Testis (tissue), 3 donors: ENCODE results near the gene CKAP2L. TPM values are rescaled to one million over a fixed set of nuclear protein-coding genes. Genes with fewer than 3 reads are reported as not detected.
"Not testable (repeated sequence)": the region's sequence is repeated elsewhere in the genome, so short reads cannot be mapped to it uniquely, and the experiment has no call there.

Source experiments
- DNase-seq: peaks from one replicate; pipeline ENCODE4 v3.0.0-alpha.2; 2019
- H3K27ac ChIP-seq, 2 donors: fragments of 200-600 bp; sonication (generic); one replicate each; pipeline ENCODE4 v1.5.1; 2019
- H3K27me3 ChIP-seq: fragments of 200-600 bp; sonication (generic); one replicate; pipeline ENCODE4 v1.5.1; 2019
- H3K36me3 ChIP-seq: fragments of 200-600 bp; sonication (generic); one replicate; pipeline ENCODE4 v1.5.1; 2017; ENCODE audit warnings: low read depth; ENCODE audit errors: missing control alignments
- H3K4me1 ChIP-seq: fragments of 200-600 bp; sonication (generic); one replicate; pipeline ENCODE4 v1.5.1; 2019
- H3K4me3 ChIP-seq, 2 donors: fragments of 200-600 bp; sonication (generic); one replicate each; pipeline ENCODE4 v1.5.1; 2017 to 2019
- H3K9me3 ChIP-seq: fragments of 200-600 bp; sonication (generic); one replicate; pipeline ENCODE4 v1.5.1; 2017
- POLR2A ChIP-seq: fragments of 450-650 bp; IDR thresholded peaks from one replicate; pipeline ENCODE4 v1.6.1; 2017; ENCODE audit warnings: antibody characterized with exemption, mild to moderate bottlenecking, moderate library complexity
- WGBS, 2 donors: methylation state at CpG; one replicate each; pipeline ENCODE4 v1.1.5; 2018; 5-methylcytosine and 5-hydroxymethylcytosine counted together
- intact Hi-C: fragments of 100-400 bp; cut with DNase I; formaldehyde crosslinking; loops from one replicate; pipeline ENCODE4 v1.15.1; 2023; ENCODE audit warnings: low total_unique reads
- polyA plus RNA-seq: library from polyadenylated mRNA; stranded (reverse); fragments of 350-450 nt; fragmentation: Illumina TruSeq; extraction: RNeasy Lipid Tissue Mini Kit (QIAGEN cat#74804); gene quantifications from one replicate; pipeline ENCODE4 v1.2.3, GENCODE V29; 2014; ENCODE audit warnings: low read depth, low replicate concordance; ENCODE audit not compliant: insufficient read depth
- total RNA-seq, 2 donors: library from RNA; depleted of rRNA; stranded (reverse); fragments of >200 nt; gene quantifications; one replicate each; pipeline ENCODE4 v1.2.3, GENCODE V29; 2016
- TF ChIP-seq, protein P1 (sequence below), 3 experiments: fragments of 450-650 bp in 2 of 3; fragments of 200-600 bp in 1 of 3; sonication (generic) in 1 of 3; IDR thresholded peaks; one replicate each; pipeline ENCODE4 v1.5.1; 2016 to 2019; ENCODE audit warnings: antibody characterized with exemption in 3 of 3, mild to moderate bottlenecking in 2 of 3, moderate library complexity in 1 of 3

CKAP2L gene
- total and polyA plus RNA-seq, 3 donors from 2014 or later: 7.1 to 11.0 (median 9.5) TPM

DNA sequence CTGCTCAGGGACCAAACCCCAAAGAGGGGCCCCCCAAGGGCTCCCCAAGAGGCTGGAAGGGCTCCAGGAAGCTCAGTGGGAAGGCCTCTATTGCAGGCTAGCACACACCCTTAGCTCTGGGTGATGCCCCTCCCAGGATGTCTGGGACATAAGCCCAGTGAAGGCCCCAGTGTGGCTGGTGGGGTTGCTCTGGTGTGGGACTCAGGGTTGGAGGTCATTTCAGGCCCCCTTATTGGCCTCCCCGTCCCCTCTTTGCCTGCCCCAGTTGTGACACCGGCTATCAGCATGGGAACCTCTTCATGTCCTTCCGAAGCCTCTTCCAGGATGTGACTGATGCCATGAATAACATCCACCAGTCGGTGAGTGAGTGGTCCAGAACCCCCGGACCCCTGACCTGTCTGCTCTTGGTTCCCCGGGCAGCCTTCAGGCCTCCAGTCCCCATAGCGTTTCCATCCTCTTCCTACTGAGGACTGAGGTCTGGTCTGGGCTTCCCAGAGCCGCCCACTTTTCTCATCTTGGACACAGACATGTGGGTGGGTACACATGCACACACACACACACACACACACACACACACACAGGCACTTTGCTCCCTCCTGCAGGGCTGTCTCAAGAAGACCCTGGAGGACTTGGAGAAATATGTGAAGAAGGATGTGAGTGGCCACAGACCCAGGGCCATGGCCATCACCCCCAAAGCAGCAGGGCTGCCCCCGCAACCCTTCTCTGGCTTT lies 41.4 kb downstream of the CKAP2L start:
- H3K4me1 ChIP-seq: peaks cover 3% of the 10 kb centered on the region
- H3K4me3 ChIP-seq: no peak overlapping the region
- TF ChIP-seq, protein P1, sequence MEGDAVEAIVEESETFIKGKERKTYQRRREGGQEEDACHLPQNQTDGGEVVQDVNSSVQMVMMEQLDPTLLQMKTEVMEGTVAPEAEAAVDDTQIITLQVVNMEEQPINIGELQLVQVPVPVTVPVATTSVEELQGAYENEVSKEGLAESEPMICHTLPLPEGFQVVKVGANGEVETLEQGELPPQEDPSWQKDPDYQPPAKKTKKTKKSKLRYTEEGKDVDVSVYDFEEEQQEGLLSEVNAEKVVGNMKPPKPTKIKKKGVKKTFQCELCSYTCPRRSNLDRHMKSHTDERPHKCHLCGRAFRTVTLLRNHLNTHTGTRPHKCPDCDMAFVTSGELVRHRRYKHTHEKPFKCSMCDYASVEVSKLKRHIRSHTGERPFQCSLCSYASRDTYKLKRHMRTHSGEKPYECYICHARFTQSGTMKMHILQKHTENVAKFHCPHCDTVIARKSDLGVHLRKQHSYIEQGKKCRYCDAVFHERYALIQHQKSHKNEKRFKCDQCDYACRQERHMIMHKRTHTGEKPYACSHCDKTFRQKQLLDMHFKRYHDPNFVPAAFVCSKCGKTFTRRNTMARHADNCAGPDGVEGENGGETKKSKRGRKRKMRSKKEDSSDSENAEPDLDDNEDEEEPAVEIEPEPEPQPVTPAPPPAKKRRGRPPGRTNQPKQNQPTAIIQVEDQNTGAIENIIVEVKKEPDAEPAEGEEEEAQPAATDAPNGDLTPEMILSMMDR (IDR thresholded peaks at IDR 0.05): no peak
- no peak for TF ChIP-seq POLR2A
- H3K27me3 ChIP-seq: no peaks in the 10 kb centered on the region
- intact Hi-C loops: loop anchor here (10.0 kb wide), 1 partner anchor 98 kb away; no protein-coding TSS in a partner anchor
- DNase-seq: no peak
- no peak overlapping the region for H3K27ac ChIP-seq
- H3K9me3 ChIP-seq: no peaks in the 10 kb centered on the region
- H3K36me3 ChIP-seq: no peaks in the 10 kb centered on the region
- WGBS, 2 donors: 91 to 100% methylated on average over 1 to 9 of the region's 9 CpGs

DNA sequence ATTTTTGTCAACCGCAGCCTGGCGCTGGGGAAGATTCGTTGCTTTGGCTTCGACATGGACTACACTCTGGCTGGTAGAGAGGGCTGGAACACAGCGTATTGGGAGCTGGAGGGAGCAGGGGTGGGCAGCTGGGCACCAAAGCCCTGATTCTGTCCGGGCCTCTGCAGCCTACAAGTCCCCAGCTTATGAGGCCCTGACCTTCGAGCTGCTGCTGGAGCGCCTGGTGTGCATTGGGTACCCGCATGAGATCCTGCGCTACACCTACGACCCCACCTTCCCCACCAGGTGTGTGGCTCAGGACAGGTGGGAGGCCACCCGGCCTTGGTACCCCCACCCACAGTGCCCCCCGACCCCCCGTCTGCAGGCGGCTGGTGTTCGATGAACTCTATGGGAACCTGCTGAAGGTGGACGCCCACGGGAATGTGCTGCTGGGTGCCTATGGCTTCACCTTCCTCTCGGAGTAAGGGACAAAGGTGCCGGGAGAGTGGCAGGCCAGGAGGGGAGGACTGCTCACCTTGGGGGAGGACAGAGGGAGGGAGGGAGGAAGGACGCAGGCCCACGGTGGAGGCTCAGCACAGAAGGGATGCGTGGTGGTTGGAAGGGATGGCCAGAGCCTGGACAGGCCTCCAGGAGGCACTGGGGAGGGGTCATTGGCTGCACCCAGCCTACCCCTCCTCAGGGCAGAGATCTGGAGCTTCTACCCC lies 42.4 kb downstream of the CKAP2L start:
- no peak overlapping the region for H3K27ac ChIP-seq
- no peak for DNase-seq
- TF ChIP-seq, protein P1 (IDR thresholded peaks at IDR 0.05): no peak
- no peak for TF ChIP-seq POLR2A
- no peak overlapping the region for H3K4me3 ChIP-seq
- H3K4me1 ChIP-seq: peaks cover 3% of the 10 kb centered on the region
- intact Hi-C loops: loop anchor here (10.0 kb wide), 1 partner anchor 97 kb away; no protein-coding TSS in a partner anchor
- WGBS, 2 donors: 89 to 92% methylated on average over 18 to 23 of the region's 23 CpGs
- H3K27me3 ChIP-seq: no peaks in the 10 kb centered on the region
- H3K9me3 ChIP-seq: no peaks in the 10 kb centered on the region
- no peaks in the 10 kb centered on the region for H3K36me3 ChIP-seq

DNA sequence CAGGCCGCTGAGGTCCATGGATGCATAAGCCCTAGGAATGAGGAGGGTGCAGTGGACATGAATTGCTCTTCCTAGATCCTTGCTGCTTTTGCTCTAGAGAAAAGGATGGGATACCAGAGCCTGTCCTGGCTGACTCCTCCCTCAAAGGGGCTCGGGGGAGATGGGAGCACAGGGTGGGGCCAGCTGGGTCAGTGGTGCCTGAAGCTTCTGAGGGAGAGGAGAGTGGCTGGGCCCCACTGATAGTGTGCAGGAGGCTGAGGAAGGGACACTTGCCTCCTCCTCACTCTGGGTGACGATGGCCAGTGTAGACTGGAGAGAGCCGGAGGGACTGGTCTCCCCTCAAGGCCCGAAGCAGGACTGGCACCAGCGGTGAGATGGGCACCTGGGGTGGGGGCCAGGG lies 43.6 kb downstream of the CKAP2L start, which contains the start of gene NT5DC4:
NT5DC4 (plus strand) TSS at position 236 of the 400 bp plus-strand sequence; CDS start at position 296, 60 bp downstream.
- no peak within 1 kb of the TSS for H3K4me3 ChIP-seq
- H3K36me3 ChIP-seq: no peaks in the 10 kb centered on the region
- no peaks in the 10 kb centered on the region for H3K27me3 ChIP-seq
- DNase-seq: no peak
- peaks cover 3% of the 10 kb centered on the region for H3K4me1 ChIP-seq
- 70 to 74% methylated on average over 6 of the region's 6 CpGs for WGBS, 2 donors
- intact Hi-C loops: loop anchor here (10.0 kb wide), 1 partner anchor 96 kb away; no protein-coding TSS in a partner anchor
- no peaks in the 10 kb centered on the region for H3K9me3 ChIP-seq
- TF ChIP-seq, protein P1 (IDR thresholded peaks at IDR 0.05): no peak
- no peak for TF ChIP-seq POLR2A
- H3K27ac ChIP-seq: peak within 1 kb of the TSS in 1 of 2 donors; percentile 24

DNA sequence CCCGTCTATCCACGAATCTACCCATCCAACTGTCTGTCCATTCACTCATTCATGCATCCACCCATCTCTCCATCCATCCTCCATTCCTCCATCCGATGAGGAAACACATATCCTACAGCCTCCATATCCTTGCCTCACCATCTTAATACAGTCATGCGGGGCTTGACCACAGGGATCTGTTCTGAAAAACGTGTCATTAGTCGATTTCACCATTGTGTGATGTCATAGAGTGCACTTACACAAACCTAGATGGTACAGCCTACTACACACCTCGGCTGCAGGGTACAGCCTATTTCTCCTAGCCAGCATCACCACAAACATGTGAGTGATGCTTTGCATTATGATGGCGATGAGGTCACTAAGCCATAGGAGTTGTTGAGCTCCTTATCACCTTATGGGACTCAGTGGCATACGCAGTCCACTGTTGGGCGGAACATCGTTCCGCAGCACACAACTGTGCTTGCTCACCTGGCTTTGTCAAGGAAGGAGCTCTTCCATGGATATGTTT lies 45.5 kb downstream of the CKAP2L start:
- H3K9me3 ChIP-seq: no peaks in the 10 kb centered on the region
- no peak for TF ChIP-seq POLR2A
- TF ChIP-seq, protein P1 (IDR thresholded peaks at IDR 0.05): no peak
- 73 to 75% methylated on average over 12 of the region's 12 CpGs for WGBS, 2 donors
- intact Hi-C loops: no loop called here
- no peaks in the 10 kb centered on the region for H3K27me3 ChIP-seq
- H3K4me3 ChIP-seq: no peak overlapping the region
- no peak overlapping the region for H3K27ac ChIP-seq
- peaks cover 3% of the 10 kb centered on the region for H3K4me1 ChIP-seq
- no peak for DNase-seq
- H3K36me3 ChIP-seq: no peaks in the 10 kb centered on the region

DNA sequence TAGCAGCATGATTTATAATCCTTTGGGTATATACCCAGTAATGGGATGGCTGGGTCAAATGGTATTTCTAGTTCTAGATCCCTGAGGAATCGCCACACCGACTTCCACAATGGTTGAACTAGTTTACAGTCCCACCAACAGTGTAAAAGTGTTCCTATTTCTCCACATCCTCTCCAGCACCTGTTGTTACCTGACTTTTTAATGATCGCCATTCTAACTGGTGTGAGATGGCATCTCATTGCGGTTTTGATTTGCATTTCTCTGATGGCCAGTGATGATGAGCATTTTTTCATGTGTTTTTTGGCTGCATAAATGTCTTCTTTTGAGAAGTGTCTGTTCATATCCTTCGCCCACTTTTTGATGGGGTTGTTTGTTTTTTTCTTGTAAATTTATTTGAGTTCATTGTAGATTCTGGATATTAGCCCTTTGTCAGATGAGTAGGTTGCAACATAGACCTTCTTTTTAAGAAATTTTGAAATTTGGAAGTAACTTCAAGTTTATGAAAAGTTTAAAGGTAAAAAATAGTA lies 47.5 kb downstream of the CKAP2L start:
- H3K27ac ChIP-seq, H3K27me3 ChIP-seq, H3K4me3 ChIP-seq, H3K9me3 ChIP-seq, intact Hi-C loops, H3K36me3 ChIP-seq, DNase-seq, H3K4me1 ChIP-seq: not testable (repeated sequence)
- 96 to 100% methylated on average over 3 of the region's 5 CpGs for whole genome bisulfite sequencing, 2 donors

DNA sequence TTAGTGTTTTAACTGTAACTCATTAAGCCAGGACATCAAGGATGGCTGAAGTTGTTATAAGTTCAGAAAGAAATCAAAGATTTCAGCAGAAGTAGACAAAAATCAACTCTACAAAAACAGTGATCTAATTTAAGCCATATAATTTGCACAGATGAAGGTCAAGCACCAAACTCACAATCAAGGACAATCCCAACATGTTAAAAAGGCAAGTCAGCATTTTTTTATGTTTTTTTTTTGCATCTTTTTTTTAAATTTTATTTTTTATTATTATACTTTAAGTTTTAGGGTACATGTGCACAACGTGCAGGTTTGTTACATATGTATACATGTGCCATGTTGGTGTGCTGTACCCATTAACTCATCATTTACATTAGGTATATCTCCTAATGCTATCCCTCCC lies 48.3 kb downstream of the CKAP2L start:
- H3K27me3 ChIP-seq, H3K9me3 ChIP-seq, intact Hi-C loops, H3K36me3 ChIP-seq, H3K27ac ChIP-seq, H3K4me3 ChIP-seq, DNase-seq, H3K4me1 ChIP-seq: not testable (repeated sequence)
- 64 to 73% methylated on average over 1 of the region's 1 CpG for WGBS, 2 donors
